HG03095 (cell line): ENCODE measurements around the gene CARMIL1.

Experiments used
- ATAC-seq: cut with Tn5 transposase; IDR thresholded peaks from one replicate; pipeline ENCODE4 v1.9.1; 2021; ENCODE audit warnings: moderate library complexity; ENCODE audit not compliant: unreplicated experiment

Gene CARMIL1

GRCh38 chr6:25497383-25498040, 218.3 kb downstream of the CARMIL1 start:
- no peak for ATAC-seq

- ATAC-seq: no peak
These were observed 219.3 kb downstream of the CARMIL1 start for GRCh38 chr6:25498505-25498904.

- no peak for ATAC-seq
These were observed 220.6 kb downstream of the CARMIL1 start for GRCh38 chr6:25499615-25500235.

DNA sequence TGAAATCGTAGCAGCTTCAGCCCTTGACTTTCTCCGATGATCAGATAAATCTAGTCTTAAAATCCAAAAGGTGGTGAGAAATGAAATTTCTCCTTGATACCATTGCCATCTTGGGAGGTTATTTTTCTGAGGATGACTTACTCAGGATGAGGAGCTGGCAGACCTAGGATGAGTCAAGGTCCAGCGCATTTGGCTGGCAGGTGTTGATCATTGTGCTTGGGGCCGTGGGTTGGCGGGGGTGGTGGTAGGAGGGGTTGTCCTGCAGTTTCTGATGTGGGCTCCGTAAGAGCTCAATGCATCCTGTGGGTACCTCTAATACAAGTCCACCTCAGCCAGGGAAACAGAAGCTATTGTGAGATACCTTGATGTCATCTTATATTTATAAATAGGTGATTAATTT, 224.5 kb downstream of the CARMIL1 start:
- no peak for ATAC-seq

DNA sequence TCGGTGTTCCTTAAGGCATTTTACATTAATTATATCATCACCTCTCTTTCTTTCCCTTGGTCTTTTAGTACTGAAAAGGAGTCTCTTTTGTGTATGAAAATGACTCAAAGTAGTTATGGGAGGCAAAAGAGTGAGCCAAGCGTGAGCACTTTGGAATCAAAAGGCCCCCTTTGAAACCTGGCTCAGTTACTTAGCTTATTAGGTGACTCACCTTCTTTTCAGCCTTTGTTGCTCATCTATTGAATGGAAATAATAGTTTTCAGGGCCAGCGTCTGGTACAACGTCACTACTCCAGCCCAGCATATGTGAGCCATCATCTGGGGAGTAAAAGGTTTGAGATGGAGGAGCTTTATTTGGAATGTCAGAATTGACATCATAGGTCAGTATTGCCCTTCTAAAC, 225.5 kb downstream of the CARMIL1 start:
- no peak for ATAC-seq

DNA sequence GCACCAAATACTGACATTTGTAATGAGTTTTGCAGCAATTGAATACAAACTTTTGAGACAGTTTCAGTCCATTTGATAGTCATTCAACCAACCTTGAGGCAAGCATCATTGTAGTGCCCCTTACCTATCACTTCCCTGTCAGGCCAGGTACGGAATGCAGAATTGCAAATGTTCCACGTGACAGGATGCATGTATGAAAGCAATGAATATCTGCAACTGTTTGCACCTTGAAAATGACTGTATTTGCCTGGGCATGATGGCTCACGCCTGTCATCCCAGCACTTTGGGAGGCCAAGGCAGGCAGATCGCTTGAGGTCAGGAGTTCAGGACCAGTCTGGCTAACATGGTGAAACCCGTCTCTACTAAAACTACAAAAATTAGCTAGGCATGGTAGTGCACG, 226.8 kb downstream of the CARMIL1 start:
- no peak for ATAC-seq

- no peak for ATAC-seq
These were observed 228.9 kb downstream of the CARMIL1 start for GRCh38 chr6:25508051-25508450.

DNA sequence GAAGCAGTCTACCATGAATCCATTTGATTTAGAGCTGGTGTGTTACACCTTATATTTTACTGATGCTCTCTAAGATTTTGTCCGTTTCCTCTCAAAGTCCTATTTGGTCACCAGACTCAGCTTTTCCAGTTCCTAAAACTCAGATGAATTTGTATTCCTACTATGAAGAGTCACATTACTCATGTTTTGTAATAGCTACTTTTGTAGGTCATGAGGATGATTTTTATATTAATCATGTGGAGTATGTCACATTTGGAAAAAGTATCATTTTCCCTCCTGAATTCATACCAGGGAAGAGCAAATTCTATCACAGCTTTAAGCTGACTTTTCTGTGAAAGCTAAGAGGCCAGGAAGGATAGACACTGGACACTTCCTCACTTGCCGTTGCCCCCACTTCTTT, 232.2 kb downstream of the CARMIL1 start:
- no peak for ATAC-seq

DNA sequence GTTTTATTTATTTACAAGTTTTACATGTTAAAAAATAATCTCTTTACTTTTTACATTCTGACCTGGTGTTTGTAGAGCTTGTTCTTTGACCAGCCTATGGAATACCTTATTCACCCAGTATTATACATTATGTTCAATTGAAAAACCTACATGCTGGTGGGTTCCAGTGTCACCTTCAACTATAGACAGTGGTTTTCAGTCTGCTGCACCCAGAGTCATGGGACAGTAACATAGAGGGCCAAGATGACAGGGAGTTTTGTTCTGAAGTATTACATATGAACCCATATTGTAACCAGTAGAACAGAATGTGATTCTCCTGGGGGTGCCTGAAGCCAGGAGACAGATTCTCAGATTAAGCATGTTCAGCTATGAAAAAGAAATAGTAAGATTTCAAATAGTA, 233.4 kb downstream of the CARMIL1 start:
- no peak for ATAC-seq

DNA sequence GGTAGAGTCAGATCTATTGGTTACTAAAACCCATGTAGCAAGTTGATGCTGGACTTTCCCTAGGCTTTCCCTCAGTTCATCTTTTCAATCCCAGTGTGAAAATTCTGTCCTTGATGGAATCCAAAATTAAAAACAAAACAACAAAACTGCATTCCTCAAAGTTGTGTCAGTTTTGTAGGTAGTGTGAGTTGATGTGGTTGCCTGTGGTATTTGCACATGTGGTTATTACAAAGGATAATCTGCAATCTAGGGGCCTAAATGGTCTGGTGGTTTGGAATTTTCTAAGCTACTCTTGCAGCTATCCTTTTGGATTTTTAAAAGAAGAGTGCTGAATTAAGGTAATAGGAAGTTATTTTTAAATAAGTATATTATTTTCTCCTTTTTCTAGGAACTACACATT, 240.7 kb downstream of the CARMIL1 start:
- no peak for ATAC-seq

GRCh38 chr6:25524542-25524941, 245.4 kb downstream of the CARMIL1 start:
- ATAC-seq: no peak

GRCh38 chr6:25525078-25525477, 245.9 kb downstream of the CARMIL1 start:
- ATAC-seq: no peak

- no peak for ATAC-seq
These were observed 255.9 kb downstream of the CARMIL1 start for GRCh38 chr6:25534942-25535631.

- no peak for ATAC-seq
These were observed 256.6 kb downstream of the CARMIL1 start for GRCh38 chr6:25535632-25536225.

DNA sequence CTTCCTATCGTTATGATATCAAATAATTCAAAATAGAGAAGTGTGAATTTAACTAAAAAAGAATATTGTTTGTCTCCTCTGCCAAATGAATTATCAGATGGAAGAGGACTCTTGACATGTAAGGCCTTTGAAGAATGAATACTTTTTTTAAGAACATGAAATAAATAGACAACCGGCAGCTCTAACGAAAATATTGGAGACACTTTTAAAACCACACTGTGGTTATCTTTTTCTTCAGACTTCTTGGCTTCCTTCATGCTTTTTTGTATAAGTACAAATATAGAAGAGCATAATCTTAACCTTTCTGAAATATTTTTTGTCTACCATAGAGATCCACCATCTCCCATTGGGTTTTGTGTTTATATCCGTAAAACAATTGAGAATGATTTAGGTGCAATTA, 257.6 kb downstream of the CARMIL1 start:
- ATAC-seq: no peak

- no peak for ATAC-seq
These were observed 258.3 kb downstream of the CARMIL1 start for GRCh38 chr6:25537349-25538018.

DNA sequence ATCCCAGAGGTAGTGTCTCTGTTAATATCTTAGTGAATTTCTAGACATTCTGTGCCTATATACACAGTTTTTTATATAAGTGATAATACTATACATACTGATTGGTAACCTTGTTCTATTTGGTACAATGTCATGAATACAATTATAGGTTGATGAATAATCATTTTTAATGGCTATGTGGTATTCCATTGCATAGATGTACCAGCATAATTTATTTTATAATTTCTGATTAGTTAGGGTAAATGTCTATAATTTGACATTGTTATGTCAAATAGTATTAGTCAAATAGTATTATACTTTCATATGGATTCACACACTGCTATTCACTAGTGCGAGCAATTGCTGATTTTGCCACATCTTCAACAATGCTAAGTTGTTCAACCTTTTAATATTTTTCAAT, 262.1 kb downstream of the CARMIL1 start:
- ATAC-seq: no peak

GRCh38 chr6:25542984-25543910, 264.1 kb downstream of the CARMIL1 start:
- ATAC-seq: no peak

- no peak for ATAC-seq
These were observed 265.7 kb downstream of the CARMIL1 start for GRCh38 chr6:25544833-25545232.

GRCh38 chr6:25547797-25548196, 268.6 kb downstream of the CARMIL1 start:
- no peak for ATAC-seq
